HG03457 (cell line): ENCODE data around the gene SEC22A.

Experiments
- ATAC-seq: cut with Tn5 transposase; IDR thresholded peaks from one replicate; pipeline ENCODE4 v1.9.1; 2021; ENCODE audit warnings: moderate number of reproducible peaks; ENCODE audit not compliant: unreplicated experiment

The SEC22A gene

GRCh38 chr3:123301331-123302184 is 99.8 kb downstream of the SEC22A start:
- ATAC-seq, result no peak

- ATAC-seq, result no peak
Observed at GRCh38 chr3:123302961-123303360, 101.2 kb downstream of the SEC22A start.

GRCh38 chr3:123303976-123304560 is 102.3 kb downstream of the SEC22A start:
- ATAC-seq, result no peak

GRCh38 chr3:123305192-123305591 is 103.4 kb downstream of the SEC22A start:
- ATAC-seq, result no peak

- no peak for ATAC-seq
Observed at GRCh38 chr3:123307064-123307463, 105.3 kb downstream of the SEC22A start.

GRCh38 chr3:123310186-123310585 is 108.4 kb downstream of the SEC22A start:
- ATAC-seq, result no peak

GRCh38 chr3:123310741-123311140 is 109.0 kb downstream of the SEC22A start:
- no peak for ATAC-seq

- ATAC-seq, result no peak
Observed at GRCh38 chr3:123311201-123311600, 109.5 kb downstream of the SEC22A start.

GRCh38 chr3:123312331-123313265 is 110.9 kb downstream of the SEC22A start:
- no peak for ATAC-seq

- ATAC-seq, result no peak
Observed at GRCh38 chr3:123313889-123314288, 112.1 kb downstream of the SEC22A start.

GRCh38 chr3:123314359-123315270 is 112.9 kb downstream of the SEC22A start:
- ATAC-seq, result no peak

- ATAC-seq, result no peak
Observed at GRCh38 chr3:123315271-123315595, 113.5 kb downstream of the SEC22A start.

- no peak for ATAC-seq
Observed at GRCh38 chr3:123317716-123318115, 116.0 kb downstream of the SEC22A start.

- no peak for ATAC-seq
Observed at GRCh38 chr3:123318374-123318773, 116.6 kb downstream of the SEC22A start.

GRCh38 chr3:123319760-123320159 is 118.0 kb downstream of the SEC22A start:
- ATAC-seq, result no peak

GRCh38 chr3:123320221-123320620 is 118.5 kb downstream of the SEC22A start:
- ATAC-seq, result no peak

- ATAC-seq, result no peak
Observed at GRCh38 chr3:123321806-123322205, 120.1 kb downstream of the SEC22A start.

GRCh38 chr3:123322866-123323265 is 121.1 kb downstream of the SEC22A start:
- no peak for ATAC-seq
